GM10847 (cell line): Measurements from ENCODE around the gene CACNB4.

Experiments used
- POLR2A ChIP-seq: IDR thresholded peaks from 2 replicates; pipeline ENCODE4 v1.6.1; 2011; ENCODE audit not compliant: insufficient read length; ENCODE audit errors: extremely low read depth

Gene CACNB4

DNA sequence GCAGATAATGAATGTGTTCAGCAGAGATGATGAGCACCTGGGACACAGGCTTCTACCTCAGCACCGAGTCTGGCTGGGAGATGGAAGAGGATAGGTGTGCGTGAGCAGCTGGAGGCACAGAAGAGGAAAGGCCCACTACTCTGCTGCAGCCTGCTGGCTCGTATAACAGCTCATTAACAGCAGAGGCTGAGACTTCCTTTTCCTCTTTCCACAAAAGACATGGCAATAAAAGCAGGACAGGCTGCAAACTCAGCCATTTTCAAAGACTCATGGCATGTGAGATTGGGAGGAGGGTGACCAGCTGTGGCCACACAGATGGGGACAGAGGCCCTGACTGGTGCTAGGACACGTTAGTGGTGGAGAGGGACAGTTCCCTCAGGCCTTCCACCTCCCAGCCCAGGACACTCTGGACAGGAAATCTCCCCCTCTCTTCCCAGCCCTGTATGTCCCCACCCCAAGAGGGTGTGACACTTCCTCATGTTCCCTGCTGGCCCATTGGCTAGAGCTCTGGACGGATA, 60.3 kb downstream of the CACNB4 start:
- no peak for TF ChIP-seq POLR2A

DNA sequence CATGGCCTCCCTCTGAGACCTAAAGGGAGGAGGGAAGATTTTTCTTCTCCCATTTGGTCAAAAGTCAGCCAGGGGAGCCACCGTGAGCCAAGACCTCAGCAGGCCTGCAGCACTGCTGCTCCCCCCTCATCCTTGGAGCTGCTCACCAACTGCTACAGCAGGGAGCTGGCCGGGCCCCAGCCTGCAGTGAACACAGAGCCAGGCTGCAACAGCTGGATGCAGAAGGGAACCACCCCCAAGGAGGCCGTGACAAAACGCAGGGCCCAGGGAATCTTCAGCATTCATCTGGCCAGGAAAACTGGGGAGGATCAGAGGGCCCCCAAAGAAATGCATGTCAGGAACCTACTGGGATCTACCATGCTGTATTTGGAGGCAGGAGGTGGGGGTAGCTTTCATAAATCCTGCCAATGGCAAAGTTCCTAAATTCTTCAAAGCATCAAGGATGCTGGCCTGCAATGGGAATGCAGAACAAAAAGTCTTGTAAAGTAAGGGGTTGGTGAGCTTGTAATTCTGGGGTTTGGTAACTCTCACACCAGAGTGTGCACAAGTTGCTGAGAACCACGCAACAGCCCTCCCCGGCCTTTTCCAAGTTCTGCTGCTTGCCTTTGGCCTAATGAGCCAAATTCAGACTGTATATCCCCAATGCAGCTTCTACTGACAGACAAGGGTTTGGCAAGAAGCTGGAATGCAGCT, 61.0 kb downstream of the CACNB4 start:
- TF ChIP-seq POLR2A: no peak

DNA sequence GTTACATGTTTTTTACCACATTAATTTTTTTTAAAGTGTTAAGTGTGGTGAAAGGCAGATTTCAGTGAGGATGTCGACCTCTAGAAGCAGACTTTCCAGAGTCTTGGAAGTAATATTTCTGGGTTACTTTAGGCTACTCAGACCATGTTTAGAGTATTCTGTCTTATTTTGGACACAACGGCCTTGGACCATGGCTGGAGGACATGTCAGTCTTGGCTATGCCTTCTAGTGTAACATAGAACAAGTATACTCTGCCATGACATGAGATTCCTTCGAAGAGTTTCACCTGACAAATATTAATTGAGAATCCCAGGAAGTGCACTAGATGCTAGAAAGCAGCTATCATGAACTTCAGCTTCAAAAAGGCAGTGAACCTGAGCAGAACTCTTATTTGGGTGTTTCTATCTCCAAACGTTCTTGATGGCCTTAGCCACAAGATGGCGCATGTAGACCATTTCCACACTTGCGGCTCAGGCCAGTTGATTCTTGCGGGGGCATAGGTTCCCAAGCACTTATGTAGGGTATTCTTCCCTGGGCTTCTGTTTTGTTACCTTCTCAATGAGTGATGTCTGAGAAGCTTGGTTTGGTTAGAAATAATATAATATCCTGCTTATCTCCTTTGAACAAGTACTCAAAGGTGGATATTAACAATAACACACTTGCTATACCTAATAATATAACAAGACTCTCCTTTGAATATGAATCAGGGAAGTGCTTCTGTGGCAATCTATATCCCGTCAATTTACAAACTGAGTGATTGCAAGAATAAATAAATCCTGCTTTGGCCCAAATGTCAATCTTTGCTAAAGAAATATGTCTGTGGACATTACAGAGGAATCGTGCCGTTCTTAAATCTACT, 62.0 kb downstream of the CACNB4 start:
- TF ChIP-seq POLR2A: no peak

DNA sequence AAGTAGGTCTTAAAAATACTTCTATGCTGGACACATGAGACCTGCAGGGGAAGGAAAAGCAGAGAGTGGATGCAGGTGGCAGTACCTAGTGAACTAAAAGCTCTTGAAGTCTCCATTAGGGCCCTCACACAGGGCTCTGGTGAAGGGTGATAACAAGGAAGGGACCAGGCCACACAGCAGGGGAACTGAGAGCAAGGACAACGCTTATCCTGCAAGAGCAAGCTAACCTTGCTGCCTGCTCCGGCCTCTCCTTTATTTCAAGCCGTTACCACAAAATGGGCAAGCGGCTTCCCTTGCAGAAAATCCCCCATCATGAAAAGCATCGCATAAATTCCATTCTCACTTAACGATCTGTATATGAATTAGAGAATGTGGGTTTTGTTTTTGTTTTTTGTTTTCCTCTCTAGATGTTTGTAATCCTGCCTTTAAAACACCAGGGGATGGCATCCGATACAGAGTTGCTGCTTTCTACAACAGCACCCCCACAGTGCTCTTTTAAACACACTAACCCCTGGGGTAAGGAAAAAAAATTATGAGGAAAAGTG, 64.5 kb downstream of the CACNB4 start:
- no peak for TF ChIP-seq POLR2A

DNA sequence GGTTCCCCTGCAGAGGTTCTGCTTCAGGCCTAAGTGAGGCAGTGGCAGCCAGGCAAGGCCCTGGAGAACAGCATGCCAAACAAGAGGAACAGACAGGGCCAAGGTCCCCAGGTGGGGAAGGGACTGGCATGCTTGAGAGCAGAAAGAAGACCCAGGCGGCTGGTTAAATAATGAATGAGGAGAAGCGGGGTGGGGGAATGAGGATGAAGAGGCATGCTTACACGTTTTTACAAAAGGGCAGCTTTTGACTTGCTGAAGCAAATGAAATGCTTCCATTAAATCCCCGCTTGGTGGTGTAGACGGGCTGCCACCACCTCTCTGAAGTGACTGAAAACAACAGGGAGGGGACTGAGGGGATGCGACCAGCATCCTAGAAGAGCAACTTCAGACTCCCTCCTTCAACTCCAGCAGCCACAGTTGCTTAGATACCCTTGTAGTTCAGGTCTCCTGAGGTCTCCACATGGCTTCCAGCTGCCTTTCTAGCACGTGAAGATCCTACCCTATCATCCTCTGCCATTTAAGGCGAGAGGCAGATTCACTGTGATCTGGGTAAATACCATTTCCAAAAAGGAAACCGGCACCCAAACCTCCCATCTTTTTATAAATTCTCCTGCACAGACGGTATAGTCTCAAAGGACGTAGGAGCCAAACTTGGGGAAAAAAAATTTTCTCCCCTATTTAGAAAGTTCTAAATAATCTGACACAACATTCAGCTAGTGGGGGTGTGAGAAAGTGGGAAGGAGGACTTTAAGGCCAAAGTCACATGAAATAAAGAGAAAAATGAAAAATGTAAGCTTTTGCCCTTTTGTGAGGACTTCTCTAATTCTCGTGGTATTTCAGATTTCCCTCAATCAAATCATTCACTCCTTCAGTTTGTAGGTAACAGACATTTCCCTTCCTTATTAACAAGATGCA, 65.6 kb downstream of the CACNB4 start:
- TF ChIP-seq POLR2A: no peak

DNA sequence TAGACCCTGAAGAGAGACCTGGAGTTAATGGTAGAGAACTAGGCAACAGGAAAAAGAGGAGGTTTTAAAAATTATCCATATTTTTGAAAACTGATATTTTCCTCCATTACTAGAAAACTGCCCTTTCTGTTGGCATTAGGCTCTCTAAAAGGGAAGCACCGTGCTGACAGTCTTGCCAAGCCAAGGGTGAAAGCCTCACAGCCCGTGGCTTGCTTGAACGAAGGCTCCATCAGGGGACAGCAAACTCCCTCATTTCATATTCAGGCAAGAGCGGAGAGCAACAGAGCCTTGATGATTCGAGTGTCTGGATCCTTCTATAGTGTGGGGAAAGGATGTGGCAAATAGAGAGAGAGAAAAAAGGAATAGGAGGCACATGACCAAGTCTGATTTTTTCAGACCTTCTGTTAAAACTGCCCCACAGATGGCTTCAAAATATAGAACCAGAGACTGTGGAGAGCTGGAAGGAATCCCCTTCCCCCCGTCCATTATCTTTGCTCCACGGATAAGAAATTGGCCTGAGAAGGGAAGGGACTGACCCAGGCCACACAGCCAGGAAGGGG, 67.0 kb downstream of the CACNB4 start:
- no peak for TF ChIP-seq POLR2A

DNA sequence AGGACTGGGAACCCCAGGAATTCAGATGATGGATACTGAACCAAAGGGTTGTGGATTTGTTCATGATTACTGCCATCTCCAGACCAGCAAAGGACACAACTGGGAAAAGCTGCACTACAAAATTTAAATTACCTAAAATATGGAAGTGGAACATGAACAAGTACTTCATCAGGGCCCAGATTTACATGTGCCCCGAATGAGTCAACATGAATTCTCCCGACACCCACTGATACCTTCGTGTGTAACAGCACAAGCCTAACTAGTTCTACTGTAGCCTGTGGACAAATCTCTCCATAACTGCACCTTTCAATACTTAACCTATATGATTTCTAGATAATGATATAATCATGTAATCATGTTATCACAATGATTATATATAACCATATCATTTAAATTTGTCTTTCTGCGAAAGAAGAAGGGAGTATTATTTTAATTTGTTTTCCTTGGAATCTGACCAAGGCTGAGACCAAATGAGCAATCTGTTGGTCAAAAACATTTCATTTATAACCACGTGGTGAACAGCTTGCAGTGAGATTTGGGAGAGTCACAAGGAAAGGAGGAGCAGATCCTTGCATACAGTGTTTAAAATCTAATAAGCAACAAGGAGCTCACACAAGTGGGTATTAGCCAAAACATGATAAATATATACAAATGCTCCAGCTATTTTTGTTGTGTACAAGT, 70.5 kb downstream of the CACNB4 start:
- TF ChIP-seq POLR2A: no peak

DNA sequence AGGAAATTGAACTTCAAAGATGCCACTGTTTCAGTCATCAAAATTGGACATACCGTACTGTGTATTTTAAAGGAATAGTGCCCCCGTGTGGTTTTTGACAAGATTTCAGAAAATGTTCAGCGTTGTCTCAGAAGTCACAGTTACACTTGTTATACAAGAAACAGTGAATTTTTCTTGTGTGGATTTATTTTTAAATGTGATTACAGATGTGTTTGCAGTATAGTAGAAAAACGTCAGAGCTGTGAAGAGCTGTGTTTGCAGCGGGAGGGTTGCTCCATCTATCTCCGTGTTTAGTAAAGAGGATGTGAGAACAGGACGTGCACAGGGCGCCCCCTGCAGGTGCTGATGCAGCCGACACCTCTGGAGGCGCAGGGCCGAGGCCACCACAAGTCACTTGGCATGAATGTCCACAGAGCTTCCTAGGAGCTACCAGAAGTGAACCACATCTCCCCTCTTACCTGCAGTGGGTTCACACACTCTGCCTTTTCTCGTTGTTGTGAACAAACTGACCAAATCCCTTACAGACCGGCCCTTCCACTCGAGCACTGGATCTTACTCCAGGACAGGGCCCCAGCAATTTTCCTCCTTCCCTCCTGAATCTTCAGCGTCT, 73.1 kb downstream of the CACNB4 start:
- no peak for TF ChIP-seq POLR2A

DNA sequence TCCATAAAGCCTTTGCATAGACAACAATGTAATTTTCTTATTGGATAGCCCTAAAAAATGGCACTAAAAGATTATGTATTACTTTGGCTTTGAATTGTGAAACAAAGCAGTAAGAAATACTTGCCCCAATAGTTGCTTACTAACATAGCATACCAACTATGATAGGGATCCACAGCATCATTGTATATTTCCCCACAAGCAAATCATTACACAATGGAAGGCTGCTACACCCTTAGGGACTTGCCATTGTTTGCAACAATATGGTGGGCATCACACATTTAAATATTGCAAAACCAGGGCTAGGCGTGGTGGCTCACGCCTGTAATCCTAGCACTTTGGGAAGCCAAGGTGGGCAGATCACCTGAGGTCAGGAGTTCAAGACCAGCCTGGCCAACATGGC, 74.4 kb downstream of the CACNB4 start:
- TF ChIP-seq POLR2A: no peak

DNA sequence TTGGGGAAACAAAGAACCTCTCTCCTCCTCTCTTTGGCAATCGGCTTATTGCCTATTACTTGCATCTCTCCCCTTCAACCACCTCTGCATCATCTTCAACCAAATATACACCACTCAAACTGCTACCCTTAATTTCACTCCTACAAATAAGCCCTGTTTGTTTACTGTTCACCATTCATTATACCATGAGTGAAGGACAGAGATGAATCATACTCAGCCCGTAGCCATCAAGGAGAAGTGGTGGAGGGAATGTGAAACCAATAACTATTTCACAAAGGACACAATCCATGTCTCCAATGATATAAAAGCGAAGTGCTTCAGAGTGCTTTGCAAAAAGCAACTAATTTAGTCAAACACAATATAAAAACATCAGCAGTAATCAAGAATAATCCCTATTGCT, 76.8 kb downstream of the CACNB4 start:
- TF ChIP-seq POLR2A: no peak

DNA sequence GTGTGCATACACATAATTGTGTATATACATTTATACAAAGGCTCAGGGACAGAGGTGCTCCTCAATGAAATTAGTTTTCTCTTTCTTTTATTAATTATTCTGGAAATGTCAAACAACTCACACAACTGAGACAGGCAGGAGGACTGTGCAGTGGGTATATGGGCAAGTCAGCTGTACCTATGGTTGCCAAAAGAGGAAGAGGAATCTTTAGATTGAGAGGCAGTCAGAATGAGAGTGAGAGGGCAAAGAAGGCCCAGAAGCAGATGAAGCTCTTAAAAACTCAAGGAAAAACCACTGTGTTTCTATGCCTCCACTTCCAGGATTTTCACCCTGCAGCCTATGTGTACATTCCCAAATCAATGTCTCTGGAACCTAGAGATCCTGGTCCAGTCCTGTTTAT, 79.1 kb downstream of the CACNB4 start:
- TF ChIP-seq POLR2A: no peak

DNA sequence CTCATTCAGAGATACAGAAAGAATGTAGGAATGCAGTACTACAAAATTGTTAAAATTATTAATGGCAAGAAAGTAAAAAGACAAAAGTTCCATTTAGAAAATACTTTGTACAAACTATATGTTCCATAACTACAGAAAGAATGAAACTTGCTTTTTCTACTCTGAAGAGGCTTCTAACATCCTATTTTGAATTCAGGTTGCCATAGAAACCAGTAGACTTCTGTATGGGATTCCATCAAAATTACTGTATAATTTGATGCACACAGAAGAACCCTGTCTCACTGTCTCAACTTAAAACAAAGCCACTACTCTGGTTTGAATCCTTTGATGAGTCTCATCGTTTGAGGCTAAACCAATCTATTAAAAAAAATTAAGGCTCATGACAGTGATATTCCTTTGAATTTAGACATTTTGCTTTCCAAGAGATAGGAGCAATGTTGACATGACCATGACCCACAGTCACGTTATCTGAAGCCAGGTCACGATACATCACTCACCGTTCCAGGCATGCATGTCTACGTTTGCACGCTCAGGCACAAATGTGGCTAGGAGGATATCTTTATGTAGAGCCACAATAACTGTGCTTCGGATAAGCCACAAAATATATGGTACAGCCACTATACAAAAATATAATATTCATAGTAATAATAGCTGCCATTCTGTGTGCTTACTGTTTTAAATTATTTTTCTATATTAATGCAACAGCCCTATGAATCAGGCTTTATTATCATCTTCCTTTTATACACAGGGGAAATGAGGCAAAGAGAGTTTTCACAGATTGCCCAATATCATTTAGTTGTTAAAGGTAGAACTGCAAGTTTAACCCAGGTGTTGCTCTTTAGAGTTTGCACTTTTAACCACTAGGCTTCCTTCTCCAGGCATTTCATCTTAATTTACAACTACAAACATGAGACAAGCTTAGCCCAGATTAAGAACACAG, 82.4 kb downstream of the CACNB4 start:
- no peak for TF ChIP-seq POLR2A

DNA sequence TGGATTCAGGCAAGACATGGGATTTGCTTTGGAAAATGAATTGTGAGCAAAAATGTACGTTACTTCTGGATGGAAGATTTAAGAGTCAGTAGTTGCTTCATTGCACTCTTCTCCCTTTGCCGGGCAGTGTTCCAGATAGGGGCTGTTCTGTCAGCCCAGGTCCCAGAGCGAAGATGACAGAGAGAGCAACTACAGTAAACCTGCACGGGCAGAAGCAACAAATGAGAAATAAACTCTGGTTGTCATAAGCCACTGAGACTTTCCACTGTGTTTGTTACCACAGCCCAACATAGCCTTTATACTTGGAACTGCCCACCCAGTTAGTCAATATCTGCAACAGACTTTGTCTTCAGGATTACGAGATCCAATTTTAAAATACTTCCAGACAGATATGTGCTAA, 83.3 kb downstream of the CACNB4 start:
- TF ChIP-seq POLR2A: no peak

DNA sequence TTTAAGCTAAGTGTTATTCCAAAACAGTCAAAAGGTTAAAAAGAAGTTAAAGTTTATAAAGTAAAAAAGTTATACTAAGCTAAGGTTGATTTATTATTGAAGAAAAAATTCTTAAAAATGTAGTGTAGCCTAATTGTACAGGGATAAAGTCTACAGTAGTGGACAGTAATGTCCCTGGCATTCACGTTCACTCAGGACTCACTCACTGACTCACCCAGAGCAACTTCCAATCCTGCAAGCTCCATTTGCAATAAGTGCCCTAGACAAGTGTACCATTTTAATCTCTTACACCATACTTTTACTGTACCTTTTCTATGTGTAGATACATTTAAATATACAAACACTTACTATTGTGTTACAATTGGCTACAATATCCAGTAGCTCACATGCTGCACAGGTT, 86.1 kb downstream of the CACNB4 start:
- no peak for TF ChIP-seq POLR2A
